ENCODE measurements around the gene CLDN20.

- TF ChIP-seq CTCF (IDR thresholded peaks at IDR 0.05; ENCODE audit: insufficient read depth, low read length) (no peak), REST (IDR thresholded peaks at IDR 0.05; ENCODE audit: insufficient replicate concordance, low read depth) (no peak), POLR2AphosphoS5 (IDR thresholded peaks at IDR 0.05; ENCODE audit: low read depth) (no peak), GABPA (IDR thresholded peaks at IDR 0.05; ENCODE audit: low read depth) (no peak)
Observed at GRCh38 chr6:155287762-155288161, 23.9 kb downstream of the CLDN20 start.

All from HL-60 (cell line).